ENCODE data around the gene LSAMP. TPM values are rescaled to one million over a fixed set of nuclear protein-coding genes. Genes with fewer than 3 reads are reported as not detected.

The LSAMP gene
- total RNA-seq, 1 experiment from 2014 or later: 0.90 TPM

DNA sequence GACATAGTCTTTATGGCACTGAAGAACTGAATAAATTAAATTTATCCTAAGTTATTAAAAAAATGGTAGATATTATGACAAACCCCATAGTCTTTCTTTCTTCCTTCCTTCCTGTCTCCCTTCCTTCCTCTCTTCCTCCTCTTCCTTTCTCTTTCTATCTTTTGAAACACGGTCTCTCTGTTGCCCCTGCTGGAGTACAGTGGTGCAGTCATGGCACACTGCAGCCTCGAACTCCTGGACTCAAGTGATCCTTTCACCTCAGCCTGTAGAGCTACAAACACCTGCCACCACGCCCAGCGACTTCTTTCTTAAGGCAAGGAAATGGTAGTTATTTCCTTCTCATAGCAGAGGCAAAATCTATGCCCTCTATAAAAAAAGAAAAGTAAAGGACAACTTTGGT is 467.4 kb downstream of the LSAMP start:
- Histone ChIP-seq H2AFZ (ENCODE audit: low read length) (no peak overlapping the region), H3K79me1 (ENCODE audit: insufficient read depth, low read depth, low read length, poor library complexity, severe bottlenecking) (no peaks in the 10 kb centered on the region), H2BK12ac (ENCODE audit: insufficient read length, low read depth, low read length) (no peak overlapping the region), H4K20me1 (ENCODE audit: control insufficient read depth, insufficient read depth, insufficient read length) (no peaks in the 10 kb centered on the region), H3K27ac (ENCODE audit: insufficient read length, low read depth, low read length) (no peak overlapping the region), H3K9me3 (ENCODE audit: control insufficient read depth, low read depth, low read length) (no peaks in the 10 kb centered on the region), H2AK5ac (ENCODE audit: insufficient read length, low read length) (no peak overlapping the region), H4K8ac (replicated peaks; ENCODE audit: insufficient read length, low read depth, low read length) (no peak overlapping the region), H3K23me2 (ENCODE audit: insufficient read length, low read depth, low read length, poor library complexity, severe bottlenecking) (no peaks in the 10 kb centered on the region), H3K9ac (ENCODE audit: extremely low read depth, insufficient read length, low read length) (no peak overlapping the region), H4K91ac (ENCODE audit: insufficient read length, low read depth, low read length) (no peak overlapping the region), H2BK15ac (ENCODE audit: low read depth, low read length) (no peak overlapping the region), H4K5ac (ENCODE audit: insufficient read length, low read depth, low read length) (no peak overlapping the region), H2BK5ac (ENCODE audit: insufficient read length, low read length) (no peak overlapping the region), H3K18ac (ENCODE audit: insufficient read length, low read depth, low read length) (no peak overlapping the region), H3K56ac (ENCODE audit: insufficient read length, low read depth, low read length) (no peak overlapping the region), H3K4ac (ENCODE audit: low read depth, low read length) (no peak overlapping the region), H3K79me2 (ENCODE audit: insufficient read depth, low read length) (no peaks in the 10 kb centered on the region), H3K27me3 (ENCODE audit: insufficient read depth, low read length) (no peaks in the 10 kb centered on the region), H3K4me2 (ENCODE audit: insufficient read depth, insufficient read length, low read length) (no peak overlapping the region), H3K4me1 (ENCODE audit: insufficient read depth, low read length) (no peaks in the 10 kb centered on the region; the same call in 1 of the 2 replicates), H2BK120ac (ENCODE audit: low read depth, low read length, poor library complexity, severe bottlenecking) (no peak overlapping the region), H3K14ac (ENCODE audit: insufficient read depth, low read length) (no peak overlapping the region), H3T11ph (ENCODE audit: low read length) (no peak overlapping the region), H3K23ac (ENCODE audit: insufficient read length, low read depth, low read length) (no peak overlapping the region), H2BK20ac (ENCODE audit: low read depth, low read length, poor library complexity, severe bottlenecking) (no peak overlapping the region)
- no peaks in the 10 kb centered on the region for H3K27me3 Mint-ChIP-seq (ENCODE audit: low read depth)
- H3K4me3 Mint-ChIP-seq: no peak overlapping the region
- WGBS (ENCODE audit: extremely low coverage, insufficient read length, low lambda C conversion rate): no CpG with 5 or more reads among the region's 4 CpGs
- no peak overlapping the region for H3K27ac Mint-ChIP-seq
- H3K9me3 Mint-ChIP-seq: peaks cover 2 to 5% of the 10 kb centered on the region in 2 experiments; a peak in 2 of 5 replicates
- TF ChIP-seq, protein P1, sequence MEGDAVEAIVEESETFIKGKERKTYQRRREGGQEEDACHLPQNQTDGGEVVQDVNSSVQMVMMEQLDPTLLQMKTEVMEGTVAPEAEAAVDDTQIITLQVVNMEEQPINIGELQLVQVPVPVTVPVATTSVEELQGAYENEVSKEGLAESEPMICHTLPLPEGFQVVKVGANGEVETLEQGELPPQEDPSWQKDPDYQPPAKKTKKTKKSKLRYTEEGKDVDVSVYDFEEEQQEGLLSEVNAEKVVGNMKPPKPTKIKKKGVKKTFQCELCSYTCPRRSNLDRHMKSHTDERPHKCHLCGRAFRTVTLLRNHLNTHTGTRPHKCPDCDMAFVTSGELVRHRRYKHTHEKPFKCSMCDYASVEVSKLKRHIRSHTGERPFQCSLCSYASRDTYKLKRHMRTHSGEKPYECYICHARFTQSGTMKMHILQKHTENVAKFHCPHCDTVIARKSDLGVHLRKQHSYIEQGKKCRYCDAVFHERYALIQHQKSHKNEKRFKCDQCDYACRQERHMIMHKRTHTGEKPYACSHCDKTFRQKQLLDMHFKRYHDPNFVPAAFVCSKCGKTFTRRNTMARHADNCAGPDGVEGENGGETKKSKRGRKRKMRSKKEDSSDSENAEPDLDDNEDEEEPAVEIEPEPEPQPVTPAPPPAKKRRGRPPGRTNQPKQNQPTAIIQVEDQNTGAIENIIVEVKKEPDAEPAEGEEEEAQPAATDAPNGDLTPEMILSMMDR (conservative IDR thresholded peaks at IDR 0.05): peak; percentile 44; the same call in 2 of the 3 replicates
- DNase-seq: no peak
- H3K4me1 Mint-ChIP-seq: peaks cover 18 to 24% of the 10 kb centered on the region in 2 experiments
- peaks cover 0 to 10% (median 0%) of the 10 kb centered on the region in 3 experiments; a peak in 2 of 7 replicates for H3K36me3 Mint-ChIP-seq (ENCODE audit: insufficient read depth in 1 of 3, low read depth in 3 of 3)
